K562 (cell line): Measurements from ENCODE around the gene SLC22A23. TPM values are rescaled to one million over a fixed set of nuclear protein-coding genes. Genes with fewer than 3 reads are reported as not detected.

Experiments used
- ATAC-seq: fragments of 200-7000 bp; cut with Tn5 transposase; 3 replicates; pipeline ENCODE4 v1.9.1; 2020; ENCODE audit warnings: moderate library complexity
- BruUV-seq: library from RNA; stranded (reverse); fragments of 400-500 nt; replicated peaks from 2 replicates; lab custom pipeline; 2021; lab: Mats Ljungman, UMichigan
- CTCF ChIA-PET: fragments of 300-600 bp; formaldehyde crosslinking; extraction: SDS; loops from one replicate; lab custom pipeline; 2021; ENCODE audit warnings: low intra/inter-chr PET ratio; lab: Yijun Ruan, JAX
- POLR2A ChIA-PET: fragments of 300-600, 350-650 bp; sonication (Branson Sonifier 250); formaldehyde crosslinking; extraction: SDS; loops from one replicate; lab custom pipeline; 2021; ENCODE audit warnings: antibody characterized with exemption, inconsistent platforms; lab: Yijun Ruan, JAX
- DNase-seq, 4 experiments: peaks; one replicate each; pipeline versions ENCODE4 v3.0.0 to v3.0.0-alpha.2; 2011 to 2018; ENCODE audit warnings: low spot score in 3 of 4, mixed read lengths in 3 of 4; ENCODE audit errors: extremely low read depth in 1 of 4
- FAIRE-seq: peaks from 2 replicates; lab custom pipeline; 2011; peaks lifted over from hg19 to GRCh38; lab: Jason Lieb, UNC
- H2AFZ ChIP-seq: 2 replicates; pipeline ENCODE4 v1.6.0; 2011; ENCODE audit warnings: low read depth, low read length, control low read depth, inconsistent platforms
- H3K27ac ChIP-seq: fragments of 200-600 bp; 3 replicates; pipeline ENCODE4 v1.8.0; 2011; ENCODE audit warnings: low read depth, mild to moderate bottlenecking, control low read depth, inconsistent platforms, low read length, moderate library complexity, mixed read lengths; ENCODE audit errors: extremely low read depth
- H3K27me3 ChIP-seq, 2 experiments: fragments of 300-600 bp in 1 of 2; 2 replicates in 1 of 2; 3 replicates in 1 of 2; pipeline versions ENCODE4 v1.6.0 to v1.8.0; 2011; ENCODE audit warnings: inconsistent platforms in 2 of 2, low read length in 2 of 2, mild to moderate bottlenecking in 1 of 2, mixed read lengths in 1 of 2, moderate library complexity in 1 of 2; ENCODE audit not compliant: control insufficient read depth in 2 of 2, insufficient read depth in 2 of 2
- H3K36me3 ChIP-seq: fragments of 300-600 bp; 3 replicates; pipeline ENCODE4 v1.8.0; 2011; ENCODE audit warnings: mild to moderate bottlenecking, low read length, inconsistent platforms; ENCODE audit not compliant: control insufficient read depth, insufficient read depth
- H3K4me1 ChIP-seq, 2 experiments: fragments of 200-600 bp in 1 of 2; replicated peaks in 1 of 2; 2 replicates in 1 of 2; 3 replicates in 1 of 2; pipeline versions ENCODE4 v1.5.1 to v1.8.0; 2011; ENCODE audit warnings: inconsistent platforms in 2 of 2, low read length in 2 of 2, mild to moderate bottlenecking in 1 of 2, mixed read lengths in 1 of 2, moderate library complexity in 1 of 2; ENCODE audit not compliant: control insufficient read depth in 2 of 2, insufficient read depth in 2 of 2
- H3K4me2 ChIP-seq: 2 replicates; pipeline ENCODE4 v1.6.1; 2011; ENCODE audit warnings: low read length, control low read depth, inconsistent platforms, mixed read lengths; ENCODE audit not compliant: insufficient read depth
- H3K4me3 ChIP-seq: fragments of 200-600 bp; sonication (generic), shearing (Covaris generic); 2 replicates; pipeline ENCODE4 v1.5.1; 2016; ENCODE audit warnings: control low read depth, inconsistent platforms
- H3K79me2 ChIP-seq: fragments of 200-600 bp; 3 replicates; pipeline ENCODE4 v1.8.0; 2011; ENCODE audit warnings: low read length, inconsistent platforms; ENCODE audit not compliant: control insufficient read depth, insufficient read depth
- H3K9ac ChIP-seq, 2 experiments: 2 replicates each; pipeline versions ENCODE4 v1.6.0 to v1.6.1; 2011; ENCODE audit warnings: low read depth in 2 of 2, low read length in 2 of 2, control low read depth in 1 of 2, inconsistent platforms in 1 of 2, mild to moderate bottlenecking in 1 of 2, mixed read lengths in 1 of 2; ENCODE audit not compliant: insufficient read depth in 1 of 2
- H3K9me1 ChIP-seq: one replicate; pipeline ENCODE4 v1.6.0; 2011; ENCODE audit warnings: inconsistent platforms, mild to moderate bottlenecking, low read length, moderate library complexity; ENCODE audit not compliant: control insufficient read depth, insufficient read depth
- H3K9me3 ChIP-seq: replicated peaks from 2 replicates; pipeline ENCODE4 v1.5.1; 2011; ENCODE audit warnings: low read depth, low read length, inconsistent platforms; ENCODE audit not compliant: control insufficient read depth, insufficient read depth
- H4K20me1 ChIP-seq: replicated peaks from 2 replicates; pipeline ENCODE4 v1.6.1; 2011; ENCODE audit warnings: low read length, inconsistent platforms, mixed read lengths; ENCODE audit not compliant: control insufficient read depth, insufficient read depth
- CHD2 ChIP-seq: IDR thresholded peaks from 2 replicates; pipeline ENCODE4 v1.6.1; 2011; ENCODE audit warnings: low read depth, low read length
- DIDO1 ChIP-seq: fragments of 450-650 bp; IDR thresholded peaks from 2 replicates; pipeline ENCODE4 v1.6.1; 2016; ENCODE audit warnings: low read depth, missing biosample characterization, missing genetic modification characterization
- LCOR ChIP-seq: sonication (generic); formaldehyde crosslinking; IDR thresholded peaks from 2 replicates; pipeline ENCODE4 v1.8.0; 2022; ENCODE audit warnings: mild to moderate bottlenecking, missing genetic modification reagents
- NCOA4 ChIP-seq: fragments of 450-650 bp; IDR thresholded peaks from 2 replicates; pipeline ENCODE4 v1.6.1; 2018; ENCODE audit warnings: mild to moderate bottlenecking; ENCODE audit not compliant: partially characterized antibody
- TCF7L2 ChIP-seq: fragments of 150-350 bp; IDR thresholded peaks from 2 replicates; pipeline ENCODE4 v1.6.1; 2016; ENCODE audit warnings: low read depth, mild to moderate bottlenecking, low read length, moderate library complexity
- XRCC4 ChIP-seq: IDR thresholded peaks from one replicate; pipeline ENCODE4 v1.6.1; 2011; ENCODE audit not compliant: insufficient read depth, insufficient read length; ENCODE audit errors: extremely low read depth
- ZBTB1 ChIP-seq: sonication (generic); formaldehyde crosslinking; IDR thresholded peaks from 2 replicates; pipeline ENCODE4 v1.8.1; 2023; ENCODE audit warnings: missing genetic modification reagents, low read depth, mild to moderate bottlenecking, borderline replicate concordance
- WGBS: fragments of 100-300 bp; shearing (Covaris generic); methylation state at CpG from one replicate; pipeline ENCODE4 v1.1.6; 2016; ENCODE audit warnings: low coverage, mixed read lengths; ENCODE audit not compliant: insufficient coverage; ENCODE audit errors: missing lambda C conversion rate; 5-methylcytosine and 5-hydroxymethylcytosine counted together
- in situ Hi-C: fragments of 300-500 bp; cut with MboI; formaldehyde crosslinking; loops from 4 replicates; pipeline ENCODE4 v1.15.0; 2018; ENCODE audit warnings: inconsistent platforms, mixed read lengths
- intact Hi-C: fragments of 100-400 bp; cut with micrococcal nuclease; formaldehyde crosslinking; loops from 2 replicates; pipeline ENCODE4 v1.14.2; 2022
- polyA plus RNA-seq, 8 experiments: library from polyadenylated mRNA; depleted of rRNA in 4 of 8; stranded (reverse) in 5 of 8; unstranded in 3 of 8; fragments of >200 nt; fragmentation: Nextera tagmentation in 2 of 8; fragmentation: Illumina TruSeq in 1 of 8; extraction: Ambion mirVana in 2 of 8; extraction: Trizol in 1 of 8; gene quantifications; 2 replicates each; pipeline versions ENCODE4 v1.2.1 to v1.2.3, GENCODE V29; 2011 to 2014; ENCODE audit warnings: inconsistent platforms in 1 of 8, missing spikeins in 1 of 8
- total RNA-seq, 7 experiments: library from RNA; depleted of rRNA in 6 of 7; stranded (reverse); fragments of >200 nt in 6 of 7; fragmentation: Illumina TruSeq in 2 of 7; extraction: Trizol in 2 of 7; gene quantifications; 2 replicates each; pipeline versions ENCODE4 v1.2.1 to v1.2.3, GENCODE V29; 2011 to 2021; ENCODE audit warnings: low replicate concordance in 1 of 7

Gene SLC22A23
- total and polyA plus RNA-seq, 9 of the 15 experiments (the other 6 are each of a cell fraction or from before 2014, with no cell fraction given) = 0.30 to 8.7 (median 2.5) TPM

- no peaks in the 10 kb centered on the region for H3K27me3 ChIP-seq
- no peaks in the 10 kb centered on the region for H3K9me3 ChIP-seq
- ChIA-PET POLR2A (interaction anchor here (0.6 to 3.4 kb wide), 6 partner anchors 10 to 1167 kb away, joined by 3 to 22 read pairs (median 4); no protein-coding TSS in a partner anchor), CTCF (no interaction called here)
- no peak overlapping the region for H3K9ac ChIP-seq
- H3K36me3 ChIP-seq = no peaks in the 10 kb centered on the region
- H3K4me1 ChIP-seq = peaks cover 21 to 51% of the 10 kb centered on the region in 2 experiments
- peak overlapping the region; percentile 3; the same call in 1 of the 2 replicates for H2AFZ ChIP-seq
- TF ChIP-seq ZBTB1 (CRISPR knock-in tag) = no peak
- no peak for TF ChIP-seq XRCC4
- TF ChIP-seq DIDO1 = no peak
- no peak for TF ChIP-seq NCOA4
- TF ChIP-seq LCOR (CRISPR knock-in tag) = no peak
- TF ChIP-seq CHD2 = no peak
- no peak for TF ChIP-seq TCF7L2
- in situ Hi-C loops (no loop called here), intact Hi-C loops (loop anchor here (2.0 to 10.0 kb wide), 3 partner anchors 35 to 667 kb away; a partner anchor contains a TSS)
- DNase-seq (no peak), FAIRE-seq (no peak), ATAC-seq (no peak)
- BruUV-seq = no TSS peak
- no peak overlapping the region for H3K4me3 ChIP-seq
- no peaks in the 10 kb centered on the region for H4K20me1 ChIP-seq
- no peaks in the 10 kb centered on the region for H3K9me1 ChIP-seq
- no peak overlapping the region for H3K4me2 ChIP-seq
- peaks cover 7% of the 10 kb centered on the region; the same call in 1 of the 3 replicates for H3K79me2 ChIP-seq
- 79% methylated on average over 6 of the region's 6 CpGs for WGBS
- H3K27ac ChIP-seq = no peak overlapping the region
Measured at GRCh38 chr6:3357678-3358077, 99.2 kb downstream of the SLC22A23 start.
